K562 (cell line): ENCODE data around the gene RAB9B.

Experiments
- FOXM1 ChIP-seq, 2 experiments: fragments of 450-650 bp in 1 of 2; sonication (generic) in 1 of 2; formaldehyde crosslinking in 1 of 2; IDR thresholded peaks; 2 replicates each; pipeline versions ENCODE4 v1.6.1 to v1.9.0; 2017 to 2022; ENCODE audit warnings: low read depth in 2 of 2, mild to moderate bottlenecking in 2 of 2, missing genetic modification reagents in 1 of 2, moderate library complexity in 1 of 2
- HCFC1 ChIP-seq: IDR thresholded peaks from 2 replicates; pipeline ENCODE4 v1.6.1; 2012; ENCODE audit warnings: low read depth, low read length, improper control_type of control experiment
- IRF2 ChIP-seq: sonication (generic); formaldehyde crosslinking; IDR thresholded peaks from 2 replicates; pipeline ENCODE4 v1.8.1; 2022; ENCODE audit warnings: mild to moderate bottlenecking, missing genetic modification reagents
- NFIC ChIP-seq: fragments of 450-650 bp; IDR thresholded peaks from 2 replicates; pipeline ENCODE4 v1.6.1; 2017; ENCODE audit warnings: mild to moderate bottlenecking, inconsistent platforms
- POLR2A ChIP-seq: fragments of 450-650 bp; conservative IDR thresholded peaks from 2 replicates; pipeline ENCODE4 v1.6.1; 2016
- TGIF2 ChIP-seq: sonication (generic); formaldehyde crosslinking; IDR thresholded peaks from 2 replicates; pipeline ENCODE4 v1.8.1; 2022; ENCODE audit warnings: mild to moderate bottlenecking, missing genetic modification reagents, moderate library complexity
- ZNF76 ChIP-seq: fragments of 250-450 bp; sonication (Bioruptor Pico); IDR thresholded peaks from 2 replicates; pipeline ENCODE4 v1.4.0; 2020; ENCODE audit warnings: mild to moderate bottlenecking, moderate library complexity, borderline replicate concordance
- TF ChIP-seq, protein P1 (sequence below), 3 experiments: IDR thresholded peaks in 2 of 3; conservative IDR thresholded peaks in 1 of 3; 2 replicates each; pipeline ENCODE4 v1.5.1; 2011 to 2012; ENCODE audit warnings: low read length in 3 of 3, mild to moderate bottlenecking in 3 of 3, control low read depth in 2 of 3, improper control_type of control experiment in 1 of 3, inconsistent platforms in 1 of 3, low read depth in 1 of 3, mixed read lengths in 1 of 3, moderate library complexity in 1 of 3; ENCODE audit not compliant: insufficient read depth in 2 of 3
- TF ChIP-seq, protein P2 (sequence below): sonication (generic); formaldehyde crosslinking; IDR thresholded peaks from 2 replicates; pipeline ENCODE4 v1.8.0; 2022; ENCODE audit warnings: missing genetic modification reagents, mild to moderate bottlenecking, moderate library complexity, borderline replicate concordance

DNA sequence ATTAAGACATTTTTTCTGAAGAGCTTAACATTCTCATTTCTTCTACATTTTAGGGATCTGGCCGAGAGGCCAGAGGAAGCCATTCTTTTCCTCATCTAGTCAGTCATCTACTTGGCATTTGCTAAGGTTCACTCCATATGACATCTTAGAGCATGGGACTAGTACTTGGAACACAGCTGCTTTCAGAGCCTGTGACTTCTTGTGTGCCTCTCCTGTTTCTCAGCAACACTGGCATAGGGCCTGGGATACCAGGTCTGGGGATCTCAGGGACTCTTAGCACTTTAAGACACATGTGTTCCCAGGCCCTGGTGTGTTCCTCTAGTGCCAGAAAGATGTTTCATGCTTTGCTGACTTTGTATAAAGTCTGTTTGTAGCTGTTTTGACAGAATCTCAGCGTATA lies 48.1 kb downstream of the RAB9B start:
- TF ChIP-seq POLR2A, result no peak
- TF ChIP-seq NFIC, result no peak
- TF ChIP-seq HCFC1, result no peak
- TF ChIP-seq TGIF2 (CRISPR knock-in tag), result no peak
- TF ChIP-seq, protein P1, sequence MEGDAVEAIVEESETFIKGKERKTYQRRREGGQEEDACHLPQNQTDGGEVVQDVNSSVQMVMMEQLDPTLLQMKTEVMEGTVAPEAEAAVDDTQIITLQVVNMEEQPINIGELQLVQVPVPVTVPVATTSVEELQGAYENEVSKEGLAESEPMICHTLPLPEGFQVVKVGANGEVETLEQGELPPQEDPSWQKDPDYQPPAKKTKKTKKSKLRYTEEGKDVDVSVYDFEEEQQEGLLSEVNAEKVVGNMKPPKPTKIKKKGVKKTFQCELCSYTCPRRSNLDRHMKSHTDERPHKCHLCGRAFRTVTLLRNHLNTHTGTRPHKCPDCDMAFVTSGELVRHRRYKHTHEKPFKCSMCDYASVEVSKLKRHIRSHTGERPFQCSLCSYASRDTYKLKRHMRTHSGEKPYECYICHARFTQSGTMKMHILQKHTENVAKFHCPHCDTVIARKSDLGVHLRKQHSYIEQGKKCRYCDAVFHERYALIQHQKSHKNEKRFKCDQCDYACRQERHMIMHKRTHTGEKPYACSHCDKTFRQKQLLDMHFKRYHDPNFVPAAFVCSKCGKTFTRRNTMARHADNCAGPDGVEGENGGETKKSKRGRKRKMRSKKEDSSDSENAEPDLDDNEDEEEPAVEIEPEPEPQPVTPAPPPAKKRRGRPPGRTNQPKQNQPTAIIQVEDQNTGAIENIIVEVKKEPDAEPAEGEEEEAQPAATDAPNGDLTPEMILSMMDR (IDR thresholded peaks at IDR 0.05 in 2 of 3, conservative IDR thresholded peaks at IDR 0.05 in 1 of 3; ENCODE audit: insufficient read depth in 2 of 3, low read depth in 1 of 3, low read length in 3 of 3), result no peak
- TF ChIP-seq ZNF76, result no peak
- no peak for TF ChIP-seq IRF2 (CRISPR knock-in tag)
- TF ChIP-seq, protein P2, sequence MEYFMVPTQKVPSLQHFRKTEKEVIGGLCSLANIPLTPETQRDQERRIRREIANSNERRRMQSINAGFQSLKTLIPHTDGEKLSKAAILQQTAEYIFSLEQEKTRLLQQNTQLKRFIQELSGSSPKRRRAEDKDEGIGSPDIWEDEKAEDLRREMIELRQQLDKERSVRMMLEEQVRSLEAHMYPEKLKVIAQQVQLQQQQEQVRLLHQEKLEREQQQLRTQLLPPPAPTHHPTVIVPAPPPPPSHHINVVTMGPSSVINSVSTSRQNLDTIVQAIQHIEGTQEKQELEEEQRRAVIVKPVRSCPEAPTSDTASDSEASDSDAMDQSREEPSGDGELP (CRISPR knock-in tag), result no peak
- no peak for TF ChIP-seq FOXM1 (IDR thresholded peaks at IDR 0.05; ENCODE audit: low read depth)
- TF ChIP-seq FOXM1 (CRISPR knock-in tag; IDR thresholded peaks at IDR 0.05; ENCODE audit: low read depth), result no peak
